ENCODE data around the gene NTRK2.

The NTRK2 gene

DNA sequence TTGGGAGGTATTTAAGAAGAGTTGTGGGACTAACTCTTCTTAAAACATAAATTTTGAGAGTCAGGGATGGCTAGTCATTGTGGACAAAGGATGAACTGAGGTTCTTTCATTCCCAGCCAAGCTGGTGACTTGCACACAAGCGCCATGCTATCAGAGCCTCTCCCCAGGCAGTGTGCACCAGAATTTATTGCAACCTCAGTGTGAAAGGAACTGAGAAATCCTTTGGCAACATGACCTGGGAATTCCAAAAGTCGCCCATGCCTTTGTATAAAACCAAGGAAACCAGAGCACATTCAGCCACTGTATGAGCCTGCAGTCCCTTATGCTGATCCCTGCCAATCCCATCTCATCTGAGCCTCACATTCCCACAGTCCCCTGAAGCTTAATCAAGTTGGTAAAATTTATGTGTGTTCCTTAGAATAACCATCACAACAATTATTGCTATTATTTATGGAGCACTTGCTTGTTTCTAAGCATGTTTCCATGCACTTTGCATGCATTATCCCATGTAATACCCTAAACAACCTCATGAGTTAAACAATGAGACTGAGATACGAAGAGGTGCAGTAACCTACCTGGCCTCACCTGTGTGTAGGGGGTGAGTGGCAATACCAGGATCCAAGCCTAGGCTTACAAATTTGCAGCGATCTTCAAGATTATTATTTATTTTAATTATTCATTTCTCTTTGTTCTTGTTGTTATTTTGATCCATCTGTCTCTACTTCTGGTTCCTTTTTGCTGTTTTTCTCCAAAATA is 116.4 kb downstream of the NTRK2 start:
- DNase-seq = no peak

DNA sequence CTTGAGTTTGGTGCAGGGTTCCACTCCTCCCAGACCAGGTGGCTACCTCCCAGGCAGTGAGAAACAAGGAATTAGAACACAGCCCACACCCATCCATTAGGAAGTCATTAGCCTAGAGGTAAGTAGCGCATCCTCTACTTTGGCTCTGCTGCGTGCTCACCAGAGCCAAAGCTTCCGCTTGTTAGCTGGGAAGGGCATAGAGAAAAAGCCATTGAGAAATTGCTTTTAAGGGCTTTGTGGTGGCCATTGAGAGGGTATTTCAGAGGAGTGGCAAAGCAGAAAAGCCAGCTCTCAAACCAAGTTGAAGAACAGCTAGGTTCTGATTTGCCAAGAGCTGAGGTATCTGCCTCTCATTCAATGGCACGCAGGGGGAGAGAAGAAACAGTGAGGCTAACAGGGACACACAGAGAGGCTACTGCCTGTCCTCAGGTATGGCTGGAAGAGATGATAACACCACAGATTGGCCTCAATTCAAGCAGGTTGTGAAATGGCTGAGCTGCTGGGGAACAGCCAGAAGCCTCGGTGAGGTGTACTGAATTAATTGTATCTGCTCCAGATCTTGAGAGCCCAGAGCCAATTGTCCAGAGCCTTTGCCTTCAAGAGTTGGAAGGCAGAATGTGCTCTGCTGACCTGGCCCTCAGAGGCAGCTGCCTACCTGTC is 119.4 kb downstream of the NTRK2 start:
- DNase-seq = no peak

DNA sequence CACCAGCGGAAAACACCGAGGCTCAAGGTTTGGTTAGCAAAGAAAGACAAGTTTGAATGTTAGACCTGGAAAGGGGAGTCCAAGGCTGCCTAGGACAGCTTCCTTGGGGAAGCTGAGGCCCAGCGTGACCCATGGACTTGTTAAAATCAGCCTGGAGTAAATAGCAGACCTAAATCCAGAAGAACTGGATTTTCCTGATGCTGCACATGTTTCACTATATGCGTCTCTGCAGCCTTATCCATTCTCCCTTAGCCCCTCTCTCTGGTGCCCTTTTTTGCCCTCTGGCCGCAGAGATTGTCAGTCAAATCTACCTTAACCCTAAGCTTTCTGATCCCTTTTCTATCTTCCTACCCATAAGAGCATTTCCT is 119.9 kb downstream of the NTRK2 start:
- no peak for DNase-seq

DNA sequence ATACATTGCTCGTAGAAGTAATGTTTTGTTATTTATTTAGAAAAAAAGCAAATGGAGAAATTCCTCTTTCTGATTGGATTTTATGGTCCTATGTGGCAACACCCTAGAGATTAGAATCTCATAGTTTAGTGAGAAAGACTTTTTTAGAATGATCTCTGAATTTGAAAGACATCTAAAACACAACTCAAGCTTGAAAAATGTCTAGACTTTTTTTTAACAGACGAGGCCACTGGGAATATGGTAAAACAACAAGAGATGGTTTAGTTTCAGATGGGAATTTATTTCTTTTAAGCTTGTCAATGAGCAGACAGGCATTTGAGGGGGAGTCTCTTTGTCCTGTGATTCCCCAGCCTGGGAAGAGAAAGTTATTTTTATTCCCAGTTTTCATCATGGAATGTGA is 122.1 kb downstream of the NTRK2 start:
- DNase-seq = no peak

DNA sequence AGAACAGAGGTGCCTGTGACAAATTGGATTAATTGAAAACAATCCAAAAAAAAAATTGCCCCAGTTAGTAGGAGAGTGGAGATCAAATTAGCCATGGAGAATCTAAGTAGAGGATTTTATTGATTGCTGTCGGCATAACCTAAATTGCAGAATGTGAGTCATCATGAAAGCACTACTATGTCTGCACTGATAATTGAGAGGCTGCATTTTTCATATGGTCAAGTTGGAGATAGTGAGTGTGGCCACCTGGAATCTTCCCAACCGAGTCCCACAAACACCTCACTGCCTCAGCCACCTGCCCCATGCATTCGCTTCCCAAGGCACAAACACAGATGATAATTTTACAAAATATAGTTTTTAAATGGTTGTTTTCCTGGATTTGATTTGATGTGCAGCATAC is 123.7 kb downstream of the NTRK2 start:
- DNase-seq = no peak

DNA sequence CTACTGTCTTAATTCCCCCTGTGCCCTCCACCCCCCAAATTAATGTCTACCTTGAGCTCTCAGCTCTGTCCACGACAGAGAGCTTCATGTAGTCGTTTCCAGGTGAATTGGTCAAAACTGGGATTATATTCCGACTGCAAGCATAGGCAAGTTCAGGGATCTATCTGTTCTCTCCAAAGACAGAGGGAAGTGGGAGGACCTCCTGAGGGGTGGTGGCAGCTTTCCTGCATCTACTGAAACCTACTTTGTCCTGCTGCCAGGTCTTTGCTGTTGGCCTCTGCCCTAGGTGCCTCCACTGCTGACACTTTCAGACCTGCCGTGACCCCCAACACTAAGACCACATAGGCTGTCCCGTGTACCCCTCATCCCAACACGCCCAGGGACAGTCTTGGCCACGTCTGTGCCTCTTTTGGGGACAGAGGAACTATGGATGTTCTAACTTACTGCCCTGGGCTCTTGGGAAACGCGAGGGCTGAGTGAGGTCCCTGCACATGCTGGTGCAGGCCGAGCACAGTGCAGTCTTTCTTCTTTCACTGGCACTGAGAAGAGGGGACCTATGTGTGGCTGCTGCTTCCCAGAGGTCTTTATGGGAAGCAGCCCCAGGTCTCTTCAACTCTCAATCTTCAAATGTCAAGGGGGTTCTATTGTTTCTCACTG is 125.6 kb downstream of the NTRK2 start:
- no peak for DNase-seq

DNA sequence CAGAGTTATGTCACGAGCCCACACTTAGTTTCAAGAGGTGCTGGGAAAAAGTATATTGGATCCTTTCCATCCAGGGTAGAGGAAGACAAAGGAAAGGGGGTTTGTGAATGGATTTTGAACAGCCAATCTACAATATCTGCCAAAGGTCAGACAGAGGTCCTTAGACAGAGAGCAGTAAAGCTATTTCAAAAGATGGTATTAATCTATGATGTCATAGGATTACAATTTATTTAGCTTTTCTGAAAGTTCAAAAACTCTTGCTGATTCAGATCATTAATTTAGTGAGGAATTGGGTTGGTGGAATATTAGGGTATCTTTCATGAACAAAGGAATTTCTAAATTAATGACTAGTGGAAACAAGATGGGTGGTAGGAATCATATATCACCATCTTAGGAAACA is 126.9 kb downstream of the NTRK2 start:
- DNase-seq = no peak

DNA sequence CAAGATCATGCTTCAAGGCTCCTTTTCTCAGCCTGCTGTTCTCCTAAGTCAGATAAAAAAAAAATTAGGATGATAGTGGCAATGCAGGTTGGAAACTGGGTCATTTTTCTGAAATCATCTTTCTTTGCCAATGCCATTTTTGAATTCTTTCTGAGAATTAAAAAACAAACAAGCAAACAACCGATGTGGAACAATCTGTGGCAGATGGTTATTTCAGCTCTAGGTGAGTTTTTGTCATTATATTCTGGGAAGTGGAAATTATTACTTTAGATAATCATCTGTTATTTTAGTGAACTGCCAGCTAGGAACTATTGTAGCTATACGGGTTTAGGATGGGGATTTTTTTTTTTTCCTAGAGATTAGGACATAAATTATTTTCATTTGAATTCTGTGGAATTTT is 129.7 kb downstream of the NTRK2 start:
- no peak for DNase-seq

DNA sequence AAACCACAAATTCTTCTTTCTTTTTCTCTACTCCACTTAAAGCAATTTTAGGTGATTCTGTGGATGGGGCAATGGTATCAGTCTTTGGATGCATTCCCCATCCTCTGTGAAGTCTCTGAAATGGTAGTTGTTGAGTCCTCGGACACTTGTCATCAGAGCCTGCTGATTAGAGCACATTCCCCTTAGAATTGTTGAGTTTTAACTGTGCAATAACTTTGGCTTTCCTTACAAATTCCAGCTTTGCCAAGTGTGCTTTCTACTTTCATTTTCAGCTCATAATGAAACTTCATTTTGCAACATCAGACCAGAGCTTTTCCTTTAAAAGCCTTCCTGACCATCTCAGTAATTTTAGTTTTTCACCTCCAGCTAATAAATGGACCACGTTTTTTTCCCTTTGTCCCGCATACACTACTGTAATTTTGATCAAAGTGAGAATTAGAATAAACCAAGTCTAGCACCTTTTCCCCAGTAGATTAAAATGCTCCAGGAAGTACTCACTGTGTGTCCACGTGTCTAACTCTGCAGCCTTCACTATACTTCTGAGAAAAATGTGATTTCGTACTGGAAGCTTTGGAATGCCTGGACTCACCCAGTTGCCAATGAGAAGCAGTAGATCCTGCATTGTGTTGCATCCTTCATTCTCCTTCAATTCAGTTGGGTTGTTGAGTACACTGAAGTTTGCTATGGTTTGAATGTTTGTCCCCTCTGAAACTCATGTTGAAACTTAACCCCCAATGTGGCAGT is 135.6 kb downstream of the NTRK2 start:
- DNase-seq = no peak

DNA sequence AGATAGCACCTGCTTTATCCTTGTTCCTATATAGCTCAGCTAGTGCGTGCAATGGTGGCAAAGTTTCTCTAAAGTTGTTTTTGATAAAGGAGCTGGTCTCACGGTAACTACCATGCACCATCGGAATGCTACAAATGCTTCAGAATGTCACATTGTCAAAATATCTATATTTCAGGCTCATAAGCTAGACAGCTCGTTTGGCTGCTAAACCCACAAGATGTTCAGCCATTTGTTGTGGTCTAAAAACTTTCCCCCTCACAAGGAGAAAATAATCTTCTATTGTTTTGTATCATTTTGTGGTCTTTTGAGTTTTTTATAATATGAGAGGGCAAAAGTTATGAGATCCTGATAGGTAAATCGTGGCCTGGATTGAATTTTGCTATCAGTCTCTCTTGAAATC is 137.9 kb downstream of the NTRK2 start:
- no peak for DNase-seq

DNA sequence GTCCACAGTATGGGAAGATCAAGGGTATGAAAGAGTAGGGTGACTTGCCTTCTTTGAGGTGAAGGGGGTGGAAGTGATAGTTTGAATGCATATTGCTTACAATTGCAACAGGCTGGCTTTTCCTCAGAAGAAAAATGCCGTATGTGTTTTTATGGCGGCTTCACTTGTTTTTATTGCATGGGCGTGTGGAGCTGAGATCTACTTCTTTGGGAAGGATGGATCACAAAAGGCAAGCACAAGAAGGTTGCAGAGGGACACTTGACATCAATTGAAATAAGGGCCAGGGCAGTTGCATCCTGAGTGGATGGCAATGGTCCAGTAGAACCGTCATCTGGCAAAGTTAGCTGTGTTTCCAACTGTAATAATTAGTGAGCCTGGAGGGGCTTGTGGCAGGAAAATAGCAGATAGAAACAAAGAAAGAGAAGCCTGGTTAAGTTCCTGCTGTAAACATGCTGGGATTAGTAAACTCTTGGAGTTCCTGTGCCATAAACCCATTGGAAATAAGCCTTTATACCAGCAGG is 138.4 kb downstream of the NTRK2 start:
- DNase-seq = no peak

DNA sequence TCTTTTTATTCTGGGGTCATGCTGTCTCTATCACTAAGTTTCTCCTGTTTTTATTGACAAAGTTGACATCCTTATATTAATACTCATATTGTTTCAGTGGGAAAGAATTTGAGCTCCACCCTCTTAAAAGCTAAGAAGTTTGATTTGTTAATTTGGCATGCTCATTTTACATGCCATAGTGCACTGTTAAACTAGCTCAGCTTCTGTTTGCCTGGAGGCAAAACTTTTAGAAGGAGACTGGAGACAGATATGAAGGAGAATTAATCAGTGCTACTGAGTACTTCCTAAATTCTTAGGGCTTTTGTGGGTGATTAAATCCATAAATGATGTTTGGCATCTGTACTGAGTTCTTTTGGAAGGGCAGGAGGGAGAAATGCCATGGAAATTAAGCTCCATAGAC is 138.9 kb downstream of the NTRK2 start:
- DNase-seq = no peak

DNA sequence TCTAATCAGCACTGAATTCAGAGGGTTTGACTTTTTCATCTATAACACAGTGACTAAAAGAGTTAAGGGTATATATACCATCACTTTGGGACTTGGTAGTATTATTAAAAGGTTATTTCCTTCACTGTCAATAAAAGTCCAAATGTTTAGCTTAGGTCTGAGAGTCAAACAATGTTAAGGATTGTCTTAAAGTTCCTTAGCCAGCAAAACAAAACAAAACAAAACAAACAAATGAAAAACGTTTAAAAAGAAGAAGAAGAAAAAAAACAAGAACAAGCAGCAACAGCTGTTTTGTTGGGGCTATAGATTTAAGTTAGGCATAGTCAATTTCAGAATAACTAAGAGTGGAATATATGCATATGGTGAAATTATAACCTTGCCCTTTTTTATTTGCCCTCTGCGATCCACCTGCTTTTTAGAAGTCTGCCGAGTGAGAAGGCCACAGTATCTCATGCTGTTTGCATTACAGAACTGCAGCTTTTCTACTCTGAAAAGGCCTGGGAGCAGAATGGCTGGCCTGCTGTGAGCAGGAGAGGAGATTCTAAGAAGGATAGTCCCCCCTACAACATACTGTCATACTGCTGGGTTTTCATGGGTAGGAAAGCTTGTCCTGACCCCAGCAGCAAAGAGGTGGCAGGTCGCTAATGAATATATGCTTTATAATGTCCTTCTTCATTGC is 141.7 kb downstream of the NTRK2 start:
- DNase-seq = no peak

DNA sequence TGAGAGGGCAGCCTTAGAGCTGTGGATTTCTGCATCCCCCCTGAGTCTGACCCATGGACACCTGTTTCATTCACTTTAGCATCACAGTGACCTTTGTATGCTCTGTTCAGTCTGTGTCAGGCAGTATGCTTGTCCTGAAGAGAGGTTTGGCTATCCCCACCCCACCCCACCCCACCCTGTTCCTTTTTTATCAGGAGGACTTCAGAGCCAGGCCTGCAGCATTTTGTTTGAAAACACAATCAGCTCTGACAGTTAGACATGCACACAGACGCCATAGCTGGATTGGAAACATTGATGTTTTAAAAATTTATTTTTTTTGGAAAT is 142.2 kb downstream of the NTRK2 start:
- no peak for DNase-seq

DNA sequence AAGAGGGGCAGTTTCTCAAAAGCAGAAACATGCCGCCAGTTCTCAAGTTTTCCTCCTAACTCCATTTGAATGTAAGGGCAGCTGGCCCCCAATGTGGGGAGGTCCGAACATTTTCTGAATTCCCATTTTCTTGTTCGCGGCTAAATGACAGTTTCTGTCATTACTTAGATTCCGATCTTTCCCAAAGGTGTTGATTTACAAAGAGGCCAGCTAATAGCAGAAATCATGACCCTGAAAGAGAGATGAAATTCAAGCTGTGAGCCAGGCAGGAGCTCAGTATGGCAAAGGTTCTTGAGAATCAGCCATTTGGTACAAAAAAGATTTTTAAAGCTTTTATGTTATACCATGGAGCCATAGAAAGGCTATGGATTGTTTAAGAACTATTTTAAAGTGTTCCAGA is 142.8 kb downstream of the NTRK2 start:
- DNase-seq = no peak

DNA sequence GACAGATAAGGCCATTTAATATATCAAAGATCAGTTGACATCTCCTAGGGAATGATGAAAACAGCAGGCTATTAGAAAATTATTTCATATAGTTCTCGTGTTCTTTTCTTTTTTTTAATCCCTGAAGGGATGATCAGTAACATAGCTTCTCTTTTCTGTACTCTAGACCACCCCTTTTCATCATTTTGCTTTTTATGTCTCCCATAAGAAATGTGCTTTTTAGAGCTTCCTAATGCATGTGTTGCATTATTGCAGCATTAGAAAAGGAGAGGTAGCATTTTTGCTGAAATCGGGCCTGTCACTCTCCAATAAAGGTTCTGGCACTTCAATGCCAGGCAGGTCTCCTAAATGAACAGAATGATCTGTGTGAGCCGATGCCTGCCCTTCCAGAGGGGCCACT is 143.3 kb downstream of the NTRK2 start:
- DNase-seq = no peak

DNA sequence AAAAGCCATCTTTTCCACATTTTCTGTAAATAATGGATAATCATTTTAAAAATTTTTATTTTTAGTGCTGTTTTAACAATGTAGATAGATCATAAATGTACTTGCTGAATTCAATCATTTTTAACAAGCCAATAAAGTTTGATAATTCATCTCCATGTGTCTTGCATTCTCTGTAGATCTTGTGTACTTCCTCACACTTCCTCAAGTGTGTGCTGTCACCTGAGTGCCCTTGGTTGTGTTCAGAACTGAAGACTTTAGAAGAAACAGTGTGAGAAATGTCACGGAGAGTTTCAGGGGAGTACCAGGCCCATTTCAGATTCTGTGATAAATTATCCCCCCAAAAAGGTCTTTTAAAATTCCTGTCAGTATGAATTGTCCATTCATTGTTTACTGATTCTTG is 146.0 kb downstream of the NTRK2 start:
- no peak for DNase-seq

DNA sequence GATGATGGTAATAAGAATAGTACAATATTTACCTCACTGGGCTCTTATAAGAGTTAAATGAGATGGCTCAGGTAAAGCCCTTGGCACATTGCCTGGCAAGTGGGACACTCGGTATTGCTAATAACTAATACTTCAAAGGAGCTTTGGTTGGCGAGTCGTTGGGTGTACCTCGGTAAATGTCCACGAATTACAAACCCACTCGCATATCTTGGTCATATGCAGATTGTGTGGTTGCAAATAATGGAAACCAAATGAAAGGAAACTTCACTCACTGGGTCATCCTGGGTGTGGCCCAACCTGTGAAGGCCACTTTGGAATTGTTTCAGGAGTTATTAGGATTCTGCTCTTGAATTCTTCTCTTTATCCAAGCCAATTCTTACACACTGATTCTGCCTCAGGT is 147.5 kb downstream of the NTRK2 start:
- no peak for DNase-seq

DNA sequence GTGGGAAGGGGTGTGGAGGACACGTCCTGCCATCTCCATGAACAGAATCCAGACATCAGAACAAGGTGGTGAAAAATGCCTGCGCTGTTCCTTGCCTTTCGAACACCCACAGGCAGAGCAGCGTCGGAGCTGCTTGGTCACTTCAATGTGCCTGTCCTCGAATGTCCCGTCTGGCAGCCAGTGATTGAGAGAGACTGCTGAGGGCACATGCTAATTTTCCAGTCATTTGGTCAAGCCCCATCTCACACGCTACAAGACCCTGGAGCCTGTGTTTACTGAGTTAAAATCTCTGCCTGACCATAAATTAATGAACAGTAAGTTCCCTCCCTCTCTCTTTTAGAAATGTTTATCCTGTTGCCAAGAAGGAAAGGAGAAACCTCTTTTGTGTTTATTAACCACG is 149.3 kb downstream of the NTRK2 start:
- DNase-seq = no peak

DNA sequence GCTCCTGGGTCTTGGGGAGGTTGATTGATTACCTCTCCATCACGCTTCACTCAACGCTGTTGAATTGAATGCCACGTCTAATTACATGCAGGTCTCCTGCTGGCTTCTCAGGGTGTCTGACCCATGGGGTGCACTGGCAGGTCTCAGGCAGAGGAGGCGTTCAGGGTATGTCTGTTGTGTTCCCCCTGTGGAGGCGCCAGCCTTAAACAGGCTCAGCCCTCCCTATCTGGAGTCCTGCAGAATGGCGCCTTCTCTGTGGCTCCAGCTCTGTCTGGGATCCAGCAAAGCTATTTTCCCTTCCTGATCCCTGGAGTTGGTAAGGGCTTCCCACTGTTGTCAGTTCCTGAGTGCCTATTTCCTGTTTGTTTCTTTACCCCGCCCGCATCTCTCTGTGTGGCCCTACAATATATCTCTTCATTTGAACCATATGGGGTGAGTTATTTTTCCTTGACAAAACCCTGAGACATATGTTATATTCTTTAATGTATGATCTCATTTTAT is 150.0 kb downstream of the NTRK2 start:
- no peak for DNase-seq

DNA sequence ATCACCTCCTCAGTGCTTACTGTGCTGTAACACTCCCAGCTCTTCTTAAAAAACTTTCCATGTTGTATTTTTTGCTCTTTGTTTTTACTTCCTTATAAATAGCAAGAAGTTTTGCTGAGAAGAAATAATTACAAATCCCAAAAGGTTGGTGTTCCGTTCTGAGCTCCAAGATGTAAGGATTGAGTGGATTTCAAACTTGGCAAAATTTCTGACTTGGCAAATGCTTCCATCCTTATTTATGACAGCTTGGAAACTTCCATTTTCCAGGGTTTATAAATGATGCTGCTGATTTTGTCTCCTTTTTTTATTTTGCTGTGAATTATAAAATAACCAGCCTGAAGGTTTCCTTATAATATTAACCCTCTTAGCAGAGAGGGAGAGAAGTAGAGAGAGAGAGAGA is 151.9 kb downstream of the NTRK2 start:
- no peak for DNase-seq

DNA sequence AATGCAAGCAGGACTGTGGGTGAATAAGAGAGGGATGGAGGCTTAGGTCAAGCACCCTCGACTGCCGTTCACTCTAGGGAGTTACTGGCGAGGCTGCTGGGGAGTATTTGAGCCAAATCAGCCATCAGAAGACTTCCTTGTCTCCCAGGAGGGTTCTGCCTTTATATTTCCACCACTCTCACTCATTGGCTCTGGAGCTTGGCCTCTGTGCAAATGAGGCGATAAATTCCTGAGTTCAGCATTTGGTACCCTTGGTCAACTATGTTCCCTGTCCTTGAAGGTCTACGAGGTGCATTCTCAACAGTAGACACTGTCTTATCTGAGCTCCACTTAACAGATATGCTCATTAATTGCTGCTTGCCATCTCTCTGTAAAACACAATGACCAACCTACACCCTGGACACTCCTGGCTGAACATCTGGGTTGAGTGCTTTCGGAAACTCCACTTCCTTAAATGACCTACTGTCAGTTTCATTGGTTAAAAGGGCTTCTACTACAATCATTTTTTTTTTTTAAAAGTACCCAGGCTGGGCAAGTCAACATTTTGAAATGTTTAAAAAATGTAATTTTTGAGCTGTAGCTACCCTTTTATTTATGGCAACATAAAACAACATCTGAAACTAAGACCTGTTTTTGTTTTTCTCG is 153.2 kb downstream of the NTRK2 start:
- DNase-seq = no peak

Measured in NCI-H2029 (cell line).